ENCODE results near the gene NIP7. TPM values are rescaled to one million over a fixed set of nuclear protein-coding genes. Genes with fewer than 3 reads are reported as not detected.

The NIP7 gene
- total and polyA plus RNA-seq, 2 donors from 2014 or later: 9.9 to 20.2 TPM

GRCh38 chr16:69324013-69324531 is 15.5 kb upstream of the NIP7 start:
- Histone ChIP-seq H3K9me3 (ENCODE audit: control insufficient read depth in 2 of 3, insufficient read depth in 1 of 3, low read length in 3 of 3) (no peaks in the 10 kb centered on the region), H3K27me3 (ENCODE audit: control insufficient read depth, insufficient read depth, low read length) (no peaks in the 10 kb centered on the region), H3K4me1 (ENCODE audit: control insufficient read depth in 2 of 3, insufficient read depth in 2 of 3, low read depth in 1 of 3, low read length in 3 of 3) (peaks cover 0 to 37% (median 32%) of the 10 kb centered on the region in 3 donors), H3K27ac (ENCODE audit: low read depth in 2 of 2, low read length in 2 of 2) (peak overlapping the region; percentile 32 to 44), H3K4me3 (ENCODE audit: low read length in 3 of 3) (no peak overlapping the region), H3K9ac (ENCODE audit: low read length in 3 of 3) (no peak overlapping the region), H3K36me3 (ENCODE audit: control insufficient read depth in 2 of 3, insufficient read depth in 3 of 3, low read length in 3 of 3) (peaks cover 11 to 54% (median 40%) of the 10 kb centered on the region in 3 donors)
- DNase-seq (peak in 1 of 5 donors; percentile 82), FAIRE-seq (no peak)
- no peak for TF ChIP-seq CTCF (IDR thresholded peaks at IDR 0.05; ENCODE audit: borderline replicate concordance, extremely low read depth, insufficient read depth)
- intact Hi-C loops (cut with DNase I): no loop called here

GRCh38 chr16:69324585-69325253 is 14.9 kb upstream of the NIP7 start:
- peak overlapping the region; percentile 32 to 59 for H3K27ac ChIP-seq (ENCODE audit: low read depth in 2 of 2, low read length in 2 of 2)
- H3K4me3 ChIP-seq (ENCODE audit: low read length in 3 of 3): no peak overlapping the region
- no peaks in the 10 kb centered on the region for H3K27me3 ChIP-seq (ENCODE audit: control insufficient read depth, insufficient read depth, low read length)
- no peak overlapping the region for H3K9ac ChIP-seq (ENCODE audit: low read length in 3 of 3)
- no peaks in the 10 kb centered on the region for H3K9me3 ChIP-seq (ENCODE audit: control insufficient read depth in 2 of 3, insufficient read depth in 1 of 3, low read length in 3 of 3)
- FAIRE-seq (no peak), DNase-seq (peak in 1 of 5 donors; percentile 63)
- H3K4me1 ChIP-seq (ENCODE audit: control insufficient read depth in 2 of 3, insufficient read depth in 2 of 3, low read depth in 1 of 3, low read length in 3 of 3): peaks cover 0 to 43% (median 36%) of the 10 kb centered on the region in 3 donors
- TF ChIP-seq CTCF (IDR thresholded peaks at IDR 0.05; ENCODE audit: borderline replicate concordance, extremely low read depth, insufficient read depth): no peak
- H3K36me3 ChIP-seq (ENCODE audit: control insufficient read depth in 2 of 3, insufficient read depth in 3 of 3, low read length in 3 of 3): peaks cover 8 to 47% (median 34%) of the 10 kb centered on the region in 3 donors
- intact Hi-C loops (cut with DNase I): no loop called here

DNA sequence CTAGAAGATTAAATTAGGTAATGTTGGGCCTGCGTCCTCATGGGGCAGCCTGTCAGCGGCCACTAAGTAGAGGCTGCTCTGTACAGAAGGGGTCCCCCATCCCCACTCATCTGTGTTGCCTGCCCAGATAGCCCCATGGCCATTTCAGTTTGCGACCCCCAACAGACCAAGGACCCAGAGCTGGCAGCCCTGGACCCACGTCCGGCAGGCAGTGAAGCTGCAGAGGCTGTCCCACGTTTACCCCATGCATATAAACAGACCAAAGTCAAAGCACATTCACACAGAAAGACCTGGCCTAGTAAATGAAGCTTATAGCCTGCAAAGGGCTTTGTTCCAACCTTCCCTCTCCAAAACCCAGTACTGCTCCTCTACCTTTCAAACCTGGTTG is 13.8 kb upstream of the NIP7 start:
- intact Hi-C loops (cut with DNase I): no loop called here
- Histone ChIP-seq H3K27ac (ENCODE audit: low read depth in 2 of 2, low read length in 2 of 2) (peak overlapping the region; percentile 39 to 86), H3K9ac (ENCODE audit: low read length in 3 of 3) (peak overlapping the region in 1 of 3 donors; percentile 34), H3K27me3 (ENCODE audit: control insufficient read depth, insufficient read depth, low read length) (no peaks in the 10 kb centered on the region), H3K4me3 (ENCODE audit: low read length in 3 of 3) (peak overlapping the region in 1 of 3 donors; percentile 43), H3K4me1 (ENCODE audit: control insufficient read depth in 2 of 3, insufficient read depth in 2 of 3, low read depth in 1 of 3, low read length in 3 of 3) (peaks cover 0 to 43% (median 36%) of the 10 kb centered on the region in 3 donors), H3K36me3 (ENCODE audit: control insufficient read depth in 2 of 3, insufficient read depth in 3 of 3, low read length in 3 of 3) (peaks cover 8 to 37% (median 26%) of the 10 kb centered on the region in 3 donors), H3K9me3 (ENCODE audit: control insufficient read depth in 2 of 3, insufficient read depth in 1 of 3, low read length in 3 of 3) (no peaks in the 10 kb centered on the region)
- FAIRE-seq (no peak), DNase-seq (no peak)
- no peak for TF ChIP-seq CTCF (IDR thresholded peaks at IDR 0.05; ENCODE audit: borderline replicate concordance, extremely low read depth, insufficient read depth)
